SK-N-SH (cell line): ENCODE measurements around the gene NSRP1. TPM values are rescaled to one million over a fixed set of nuclear protein-coding genes. Genes with fewer than 3 reads are reported as not detected.

Experiments
- CTCF ChIA-PET: fragments of 300-600, 350-600 bp; formaldehyde crosslinking; extraction: SDS; loops from one replicate; lab custom pipeline; 2021; lab: Yijun Ruan, JAX
- POLR2A ChIA-PET: fragments of 350-600 bp; sonication (Branson Sonifier 250); formaldehyde crosslinking; extraction: SDS; loops from one replicate; lab custom pipeline; 2020; ENCODE audit warnings: antibody characterized with exemption, inconsistent platforms; lab: Yijun Ruan, JAX
- DNase-seq: peaks from one replicate; pipeline ENCODE4 v3.0.0; 2012
- H2AFZ ChIP-seq: fragments of 200-600 bp; sonication (generic); 2 replicates; pipeline ENCODE4 v1.8.1; 2016; ENCODE audit warnings: antibody characterized with exemption, mild to moderate bottlenecking, low read depth
- H3F3A ChIP-seq: fragments of 200-600 bp; sonication (generic); replicated peaks from 2 replicates; pipeline ENCODE3; 2016; ENCODE audit warnings: antibody characterized with exemption, mild to moderate bottlenecking; ENCODE audit not compliant: insufficient read depth
- H3K27ac ChIP-seq, 2 experiments: fragments of 200-500 bp in 1 of 2; fragments of 200-600 bp in 1 of 2; sonication (Bioruptor generic) in 1 of 2; sonication (generic), shearing (Covaris generic) in 1 of 2; 2 replicates each; pipeline versions ENCODE4 v1.5.1 to v1.6.1; 2014 to 2016; ENCODE audit warnings: low read depth in 2 of 2, inconsistent platforms in 1 of 2, low read length in 1 of 2, mild to moderate bottlenecking in 1 of 2, mixed read lengths in 1 of 2
- H3K27me3 ChIP-seq: fragments of 200-600 bp; sonication (generic), shearing (Covaris generic); 2 replicates; pipeline ENCODE4 v1.6.1; 2016; ENCODE audit warnings: mixed run types; ENCODE audit not compliant: insufficient read depth
- H3K36me3 ChIP-seq, 2 experiments: fragments of 200-500 bp in 1 of 2; fragments of 200-600 bp in 1 of 2; sonication (Bioruptor generic) in 1 of 2; sonication (generic) in 1 of 2; replicated peaks in 1 of 2; 2 replicates each; pipeline versions ENCODE3 to v1.5.1; 2014 to 2016; ENCODE audit warnings: low read length in 1 of 2, mild to moderate bottlenecking in 1 of 2; ENCODE audit not compliant: insufficient read depth in 2 of 2, control insufficient read depth in 1 of 2
- H3K4me1 ChIP-seq, 2 experiments: fragments of 200-500 bp in 1 of 2; fragments of 200-600 bp in 1 of 2; sonication (Bioruptor generic) in 1 of 2; sonication (generic), shearing (Covaris generic) in 1 of 2; 2 replicates each; pipeline versions ENCODE4 v1.5.1 to v1.6.1; 2014 to 2016; ENCODE audit warnings: low read depth in 1 of 2, low read length in 1 of 2, mixed run types in 1 of 2; ENCODE audit not compliant: insufficient read depth in 2 of 2, control insufficient read depth in 1 of 2
- H3K4me2 ChIP-seq: fragments of 200-600 bp; sonication (generic), shearing (Covaris generic); 2 replicates; pipeline ENCODE4 v1.6.1; 2017; ENCODE audit warnings: mixed run types
- H3K4me3 ChIP-seq, 2 experiments: fragments of 200-500 bp in 1 of 2; fragments of 200-600 bp in 1 of 2; sonication (Bioruptor generic) in 1 of 2; sonication (generic), shearing (Covaris generic) in 1 of 2; 2 replicates each; pipeline versions ENCODE4 v1.5.1 to v1.8.1; 2014 to 2016; ENCODE audit warnings: low read depth in 2 of 2, inconsistent platforms in 1 of 2, low read length in 1 of 2, mild to moderate bottlenecking in 1 of 2, mixed read lengths in 1 of 2, moderate library complexity in 1 of 2
- H3K79me2 ChIP-seq: fragments of 200-600 bp; sonication (generic); 2 replicates; pipeline ENCODE4 v1.8.1; 2017; ENCODE audit warnings: mild to moderate bottlenecking; ENCODE audit not compliant: insufficient read depth
- H3K9ac ChIP-seq: fragments of 200-600 bp; sonication (generic); 2 replicates; pipeline ENCODE4 v1.6.1; 2017; ENCODE audit warnings: mixed run types
- H3K9me2 ChIP-seq: fragments of 200-600 bp; sonication (generic); 2 replicates; pipeline ENCODE4 v1.6.1; 2017; ENCODE audit warnings: mixed run types
- H3K9me3 ChIP-seq: fragments of 200-600 bp; sonication (generic); 2 replicates; pipeline ENCODE4 v1.6.1; 2017; ENCODE audit warnings: mixed run types, mild to moderate bottlenecking, moderate library complexity
- H4K20me1 ChIP-seq: fragments of 200-600 bp; sonication (generic); 2 replicates; pipeline ENCODE4 v1.6.1; 2017; ENCODE audit warnings: mild to moderate bottlenecking, mixed run types; ENCODE audit not compliant: insufficient read depth
- EZH2phosphoT487 ChIP-seq: fragments of 200-600 bp; sonication (generic); IDR thresholded peaks from 2 replicates; pipeline ENCODE4 v1.6.1; 2017; ENCODE audit warnings: low read depth, mixed run types, mild to moderate bottlenecking, antibody characterized with exemption, moderate library complexity, borderline replicate concordance
- FOSL2 ChIP-seq: IDR thresholded peaks from 2 replicates; pipeline ENCODE4 v1.4.0; 2012; ENCODE audit warnings: low read depth, mild to moderate bottlenecking, moderate library complexity, borderline replicate concordance
- FOXM1 ChIP-seq: IDR thresholded peaks from 2 replicates; pipeline ENCODE4 v1.4.0; 2012; ENCODE audit warnings: low read depth, mild to moderate bottlenecking
- GABPA ChIP-seq: IDR thresholded peaks from 2 replicates; pipeline ENCODE4 v1.4.0; 2012; ENCODE audit warnings: low read depth, mild to moderate bottlenecking
- GATA2 ChIP-seq: sonication (generic); formaldehyde crosslinking; IDR thresholded peaks from 2 replicates; pipeline ENCODE4 v1.5.0; 2020; ENCODE audit warnings: mild to moderate bottlenecking, missing genetic modification reagents
- JUND ChIP-seq: IDR thresholded peaks from 2 replicates; pipeline ENCODE4 v1.4.0; 2012
- MEF2A ChIP-seq: IDR thresholded peaks from 2 replicates; pipeline ENCODE4 v1.4.0; 2012; ENCODE audit warnings: low read depth, borderline replicate concordance
- MXI1 ChIP-seq: IDR thresholded peaks from 2 replicates; pipeline ENCODE4 v1.6.1; 2012; ENCODE audit warnings: mild to moderate bottlenecking, low read depth, low read length, improper control_type of control experiment
- NFIC ChIP-seq: IDR thresholded peaks from 2 replicates; pipeline ENCODE4 v1.4.0; 2012; ENCODE audit warnings: borderline replicate concordance
- RAD21 ChIP-seq: IDR thresholded peaks from 2 replicates; pipeline ENCODE4 v1.6.1; 2012; ENCODE audit warnings: mild to moderate bottlenecking, low read length
- RCOR1 ChIP-seq: fragments of 150-350 bp; IDR thresholded peaks from 2 replicates; pipeline ENCODE4 v1.6.1; 2017; ENCODE audit warnings: antibody characterized with exemption, low read length
- REST ChIP-seq: IDR thresholded peaks from 2 replicates; pipeline ENCODE4 v1.6.1; 2012; ENCODE audit warnings: mild to moderate bottlenecking, low read depth, low read length, moderate library complexity
- SIN3A ChIP-seq: IDR thresholded peaks from 2 replicates; pipeline ENCODE4 v1.6.1; 2012; ENCODE audit warnings: low read depth, mild to moderate bottlenecking, low read length, moderate library complexity, borderline replicate concordance
- TAF1 ChIP-seq: IDR thresholded peaks from 2 replicates; pipeline ENCODE4 v1.6.1; 2012; ENCODE audit warnings: low read depth, mild to moderate bottlenecking, low read length, moderate library complexity, borderline replicate concordance
- WGBS: methylation state at CpG from one replicate; pipeline ENCODE4 v1.1.6; 2017; ENCODE audit warnings: low lambda C conversion rate; 5-methylcytosine and 5-hydroxymethylcytosine counted together
- polyA plus RNA-seq, 3 experiments: library from polyadenylated mRNA; depleted of rRNA; stranded (reverse); fragments of >200 nt; gene quantifications; 2 replicates each; pipeline ENCODE4 v1.2.3, GENCODE V29; 2012
- TF ChIP-seq, protein P1 (sequence below): fragments of 200-600 bp; sonication (generic); IDR thresholded peaks from 2 replicates; pipeline ENCODE4 v1.6.1; 2017; ENCODE audit warnings: antibody characterized with exemption, mild to moderate bottlenecking, moderate library complexity
- TF ChIP-seq, protein P2 (sequence below): IDR thresholded peaks from 2 replicates; pipeline ENCODE4 v1.4.0; 2012; ENCODE audit warnings: low read depth, borderline replicate concordance

The NSRP1 gene
- polyA plus RNA-seq, 1 of the 3 experiments (the other 2 are of a cell fraction), result 10.8 TPM

- TF ChIP-seq MXI1 (no peak), FOSL2 (peak; percentile 42), MEF2A (peak; percentile 24; the same call in 1 of the 2 replicates), RAD21 (peak; percentile 36), TAF1 (no peak), JUND (peak; percentile 66)
- TF ChIP-seq, protein P1, sequence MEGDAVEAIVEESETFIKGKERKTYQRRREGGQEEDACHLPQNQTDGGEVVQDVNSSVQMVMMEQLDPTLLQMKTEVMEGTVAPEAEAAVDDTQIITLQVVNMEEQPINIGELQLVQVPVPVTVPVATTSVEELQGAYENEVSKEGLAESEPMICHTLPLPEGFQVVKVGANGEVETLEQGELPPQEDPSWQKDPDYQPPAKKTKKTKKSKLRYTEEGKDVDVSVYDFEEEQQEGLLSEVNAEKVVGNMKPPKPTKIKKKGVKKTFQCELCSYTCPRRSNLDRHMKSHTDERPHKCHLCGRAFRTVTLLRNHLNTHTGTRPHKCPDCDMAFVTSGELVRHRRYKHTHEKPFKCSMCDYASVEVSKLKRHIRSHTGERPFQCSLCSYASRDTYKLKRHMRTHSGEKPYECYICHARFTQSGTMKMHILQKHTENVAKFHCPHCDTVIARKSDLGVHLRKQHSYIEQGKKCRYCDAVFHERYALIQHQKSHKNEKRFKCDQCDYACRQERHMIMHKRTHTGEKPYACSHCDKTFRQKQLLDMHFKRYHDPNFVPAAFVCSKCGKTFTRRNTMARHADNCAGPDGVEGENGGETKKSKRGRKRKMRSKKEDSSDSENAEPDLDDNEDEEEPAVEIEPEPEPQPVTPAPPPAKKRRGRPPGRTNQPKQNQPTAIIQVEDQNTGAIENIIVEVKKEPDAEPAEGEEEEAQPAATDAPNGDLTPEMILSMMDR, result peak; percentile 68
- Histone ChIP-seq H3K79me2 (no peaks in the 10 kb centered on the region), H3K36me3 (no peaks in the 10 kb centered on the region), H3K27me3 (no peaks in the 10 kb centered on the region), H4K20me1 (no peaks in the 10 kb centered on the region), H3K4me3 (no peak overlapping the region), H2AFZ (peak overlapping the region; percentile 37; the same call in 1 of the 2 replicates), H3F3A (peaks cover 25% of the 10 kb centered on the region), H3K9ac (no peak overlapping the region), H3K9me2 (no peaks in the 10 kb centered on the region), H3K9me3 (no peaks in the 10 kb centered on the region), H3K4me2 (no peak overlapping the region; the same call in 1 of the 2 replicates), H3K4me1 (peaks cover 0 to 30% of the 10 kb centered on the region in 2 experiments; a peak in 2 of 4 replicates), H3K27ac (peak overlapping the region; percentile 3 to 19; a peak in 2 of 4 replicates)
- 59% methylated on average over 4 of the region's 4 CpGs for WGBS
- peak; percentile 18 for DNase-seq
- POLR2A ChIA-PET, result no interaction called here
- CTCF ChIA-PET, result interaction anchor here (0.6 to 6.8 kb wide), 15 partner anchors 8 to 475 kb away, joined by 3 to 81 read pairs (median 3); no protein-coding TSS in a partner anchor
Measured at GRCh38 chr17:30095507-30096244, 20.9 kb upstream of the NSRP1 start.

GRCh38 chr17:30101686-30102390, 14.8 kb upstream of the NSRP1 start:
- POLR2A ChIA-PET, result no interaction called here
- 74% methylated on average over 4 of the region's 4 CpGs for WGBS

More at GRCh38 chr17:30101686-30102390, 14.8 kb upstream of the NSRP1 start:
- Histone ChIP-seq H2AFZ (no peak overlapping the region), H3K27ac (no peak overlapping the region), H3K4me1 (peaks cover 0 to 2% of the 10 kb centered on the region in 2 experiments; a peak in 1 of 4 replicates), H3K9me3 (no peaks in the 10 kb centered on the region), H4K20me1 (no peaks in the 10 kb centered on the region), H3K79me2 (no peaks in the 10 kb centered on the region), H3K4me3 (no peak overlapping the region), H3K27me3 (no peaks in the 10 kb centered on the region), H3K4me2 (no peak overlapping the region), H3K36me3 (no peaks in the 10 kb centered on the region), H3F3A (peaks cover 7% of the 10 kb centered on the region), H3K9ac (no peak overlapping the region), H3K9me2 (no peaks in the 10 kb centered on the region)
- DNase-seq, result no peak
- CTCF ChIA-PET, result interaction anchor here (0.5 to 1.3 kb wide), 3 partner anchors 176 to 421 kb away, joined by 3 to 4 read pairs (median 3); no protein-coding TSS in a partner anchor
- TF ChIP-seq GABPA, result no peak
- TF ChIP-seq, protein P2, sequence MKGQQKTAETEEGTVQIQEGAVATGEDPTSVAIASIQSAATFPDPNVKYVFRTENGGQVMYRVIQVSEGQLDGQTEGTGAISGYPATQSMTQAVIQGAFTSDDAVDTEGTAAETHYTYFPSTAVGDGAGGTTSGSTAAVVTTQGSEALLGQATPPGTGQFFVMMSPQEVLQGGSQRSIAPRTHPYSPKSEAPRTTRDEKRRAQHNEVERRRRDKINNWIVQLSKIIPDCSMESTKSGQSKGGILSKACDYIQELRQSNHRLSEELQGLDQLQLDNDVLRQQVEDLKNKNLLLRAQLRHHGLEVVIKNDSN, result no peak
- no peak for TF ChIP-seq REST
- TF ChIP-seq GATA2 (CRISPR knock-in tag), result no peak
- no peak for TF ChIP-seq TAF1
- no peak for TF ChIP-seq SIN3A
- TF ChIP-seq MEF2A, result no peak
- TF ChIP-seq JUND, result no peak
- no peak for TF ChIP-seq RCOR1
- TF ChIP-seq EZH2phosphoT487, result no peak
- TF ChIP-seq NFIC, result no peak
- TF ChIP-seq FOSL2, result no peak
- no peak for TF ChIP-seq FOXM1
